ENCODE data around the gene CRHR1.

- TF ChIP-seq CTCF (conservative IDR thresholded peaks at IDR 0.05; ENCODE audit: low read depth, low read length) (no peak), FOS (IDR thresholded peaks at IDR 0.05; ENCODE audit: low read depth, low read length) (no peak), POLR2A (IDR thresholded peaks at IDR 0.05; ENCODE audit: low read depth, low read length) (no peak), MAFK (IDR thresholded peaks at IDR 0.05; ENCODE audit: low read depth, low read length) (no peak)
Observed at GRCh38 chr17:45740553-45741330, 43.4 kb upstream of the CRHR1 start.
